ENCODE results near the gene DPP6.
"Not testable (repeated sequence)": the region's sequence is repeated elsewhere in the genome, so short reads cannot be mapped to it uniquely, and the experiment has no call there.

The DPP6 gene

GRCh38 chr7:154078523-154078922 is 26.3 kb downstream of the DPP6 start:
- DNase-seq = not testable (repeated sequence)

GRCh38 chr7:154080249-154080648 is 28.1 kb downstream of the DPP6 start:
- DNase-seq = not testable (repeated sequence)

GRCh38 chr7:154087037-154087725 is 35.0 kb downstream of the DPP6 start:
- not testable (repeated sequence) for DNase-seq

- not testable (repeated sequence) for DNase-seq
Observed at GRCh38 chr7:154092093-154092492, 39.9 kb downstream of the DPP6 start.

- DNase-seq = not testable (repeated sequence)
Observed at GRCh38 chr7:154095201-154095600, 43.0 kb downstream of the DPP6 start.

GRCh38 chr7:154105063-154105462 is 52.9 kb downstream of the DPP6 start:
- not testable (repeated sequence) for DNase-seq

- not testable (repeated sequence) for DNase-seq
Observed at GRCh38 chr7:154109615-154110014, 57.4 kb downstream of the DPP6 start.

GRCh38 chr7:154113732-154114351 is 61.6 kb downstream of the DPP6 start:
- DNase-seq = not testable (repeated sequence)

GRCh38 chr7:154117411-154118390 is 65.5 kb downstream of the DPP6 start:
- DNase-seq = not testable (repeated sequence)

- not testable (repeated sequence) for DNase-seq
Observed at GRCh38 chr7:154120825-154121224, 68.6 kb downstream of the DPP6 start.

- not testable (repeated sequence) for DNase-seq
Observed at GRCh38 chr7:154122720-154123119, 70.5 kb downstream of the DPP6 start.

- not testable (repeated sequence) for DNase-seq
Observed at GRCh38 chr7:154123397-154123796, 71.2 kb downstream of the DPP6 start.

- not testable (repeated sequence) for DNase-seq
Observed at GRCh38 chr7:154129142-154129541, 76.9 kb downstream of the DPP6 start.

GRCh38 chr7:154132617-154133016 is 80.4 kb downstream of the DPP6 start:
- DNase-seq = not testable (repeated sequence)

- not testable (repeated sequence) for DNase-seq
Observed at GRCh38 chr7:154133703-154134277, 81.6 kb downstream of the DPP6 start.

GRCh38 chr7:154134698-154135097 is 82.5 kb downstream of the DPP6 start:
- DNase-seq = not testable (repeated sequence)

- not testable (repeated sequence) for DNase-seq
Observed at GRCh38 chr7:154135646-154136045, 83.4 kb downstream of the DPP6 start.

GRCh38 chr7:154145922-154146706 is 93.9 kb downstream of the DPP6 start:
- DNase-seq = not testable (repeated sequence)

- DNase-seq = not testable (repeated sequence)
Observed at GRCh38 chr7:154146707-154147038, 94.5 kb downstream of the DPP6 start.

- DNase-seq = not testable (repeated sequence)
Observed at GRCh38 chr7:154148791-154149516, 96.8 kb downstream of the DPP6 start.

- not testable (repeated sequence) for DNase-seq
Observed at GRCh38 chr7:154150656-154151055, 98.5 kb downstream of the DPP6 start.
